Neural progenitor cell (in vitro differentiated cells): ENCODE results near the gene PAQR3. TPM values are rescaled to one million over a fixed set of nuclear protein-coding genes. Genes with fewer than 3 reads are reported as not detected.

Experiments
- DNase-seq: peaks from one replicate; pipeline ENCODE4 v3.0.0-alpha.2; 2016; ENCODE audit warnings: low spot score
- H2AFZ ChIP-seq: fragments of 200-600 bp; sonication (generic); replicated peaks from 2 replicates; pipeline ENCODE4 v1.6.1; 2016; ENCODE audit warnings: antibody characterized with exemption
- H3F3A ChIP-seq: fragments of 200-600 bp; sonication (generic); 2 replicates; pipeline ENCODE4 v1.6.1; 2016; ENCODE audit warnings: antibody characterized with exemption, low read depth
- H3K27ac ChIP-seq: fragments of 200-600 bp; sonication (generic); 2 replicates; pipeline ENCODE4 v1.5.1; 2016; ENCODE audit warnings: mild to moderate bottlenecking
- H3K27me3 ChIP-seq: fragments of 200-600 bp; sonication (generic); 2 replicates; pipeline ENCODE4 v1.6.1; 2016; ENCODE audit warnings: mild to moderate bottlenecking, moderate library complexity
- H3K36me3 ChIP-seq: fragments of 200-600 bp; sonication (generic); 2 replicates; pipeline ENCODE4 v1.5.1; 2016
- H3K4me1 ChIP-seq: fragments of 200-600 bp; sonication (generic); 2 replicates; pipeline ENCODE4 v1.6.1; 2016; ENCODE audit warnings: mixed run types
- H3K4me2 ChIP-seq: fragments of 200-600 bp; sonication (generic); 2 replicates; pipeline ENCODE4 v1.6.1; 2016
- H3K4me3 ChIP-seq: fragments of 200-600 bp; sonication (generic); 2 replicates; pipeline ENCODE4 v1.5.1; 2016
- H3K79me2 ChIP-seq: fragments of 200-600 bp; sonication (generic); 2 replicates; pipeline ENCODE4 v1.6.1; 2016; ENCODE audit warnings: low read depth
- H3K9ac ChIP-seq: fragments of 200-600 bp; sonication (generic); 2 replicates; pipeline ENCODE4 v1.6.1; 2016
- H3K9me3 ChIP-seq: fragments of 200-600 bp; sonication (generic); 2 replicates; pipeline ENCODE4 v1.5.1; 2016; ENCODE audit warnings: low read depth
- H4K20me1 ChIP-seq: fragments of 200-600 bp; sonication (generic); 2 replicates; pipeline ENCODE4 v1.6.1; 2016; ENCODE audit warnings: low read depth
- H3K27ac Mint-ChIP-seq: 3 replicates; pipeline ENCODE4 v1.8.0; 2021; ENCODE audit warnings: mixed read lengths
- H3K27me3 Mint-ChIP-seq: 2 replicates; pipeline ENCODE4 v1.8.0; 2022; ENCODE audit warnings: low read depth, mild to moderate bottlenecking, inconsistent platforms, moderate library complexity, mixed read lengths; ENCODE audit not compliant: insufficient read depth
- H3K36me3 Mint-ChIP-seq: 3 replicates; pipeline ENCODE4 v1.8.0; 2021; ENCODE audit warnings: mixed read lengths
- H3K4me1 Mint-ChIP-seq: 3 replicates; pipeline ENCODE4 v1.8.0; 2021; ENCODE audit warnings: mixed read lengths
- H3K4me3 Mint-ChIP-seq: 3 replicates; pipeline ENCODE4 v1.8.0; 2021; ENCODE audit warnings: mild to moderate bottlenecking, moderate library complexity, mixed read lengths
- H3K9me3 Mint-ChIP-seq: 3 replicates; pipeline ENCODE4 v1.8.0; 2020; ENCODE audit warnings: mixed read lengths
- EZH2 ChIP-seq: fragments of 200-600 bp; sonication (generic); IDR thresholded peaks from 2 replicates; pipeline ENCODE4 v1.6.1; 2017; ENCODE audit warnings: antibody characterized with exemption, mild to moderate bottlenecking, moderate library complexity
- EZH2phosphoT487 ChIP-seq: fragments of 200-600 bp; sonication (generic); IDR thresholded peaks from 2 replicates; pipeline ENCODE4 v1.6.1; 2017; ENCODE audit warnings: antibody characterized with exemption
- total RNA-seq: library from RNA; depleted of rRNA; stranded (reverse); fragments of >200 nt; gene quantifications from 2 replicates; pipeline ENCODE4 v1.2.3, GENCODE V29; 2015; ENCODE audit warnings: low replicate concordance
- TF ChIP-seq, protein P1 (sequence below): fragments of 200-600 bp; sonication (generic); IDR thresholded peaks from 2 replicates; pipeline ENCODE4 v1.5.1; 2017; ENCODE audit warnings: antibody characterized with exemption, mild to moderate bottlenecking

The PAQR3 gene
- total RNA-seq, 1 donor from 2014 or later = 80.8 TPM

DNA sequence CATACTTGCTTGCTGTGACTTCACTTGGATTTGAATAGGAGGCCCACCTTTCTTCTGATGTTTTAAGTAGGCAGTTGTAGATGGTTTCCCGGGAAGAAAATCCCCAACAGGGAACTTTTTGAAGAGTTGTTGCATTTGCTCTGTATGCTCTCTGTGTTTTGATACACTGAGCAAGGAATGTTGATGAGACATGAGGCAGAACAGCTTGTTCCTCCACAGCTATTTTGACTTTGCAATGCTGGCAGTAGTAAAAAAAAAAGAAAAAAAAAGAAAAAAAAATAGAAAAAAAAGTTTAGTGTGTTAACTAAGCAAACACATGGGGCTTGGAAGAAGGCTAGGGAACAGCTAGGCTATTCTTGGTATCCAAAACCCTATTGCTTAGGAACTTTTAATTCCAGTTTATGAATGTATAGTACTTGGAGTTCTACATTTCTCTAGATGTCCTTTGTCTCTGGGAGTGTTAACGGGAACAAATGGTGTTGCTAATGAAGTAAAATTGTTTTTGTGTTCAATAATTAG is 23.4 kb upstream of the PAQR3 start:
- Mint-ChIP-seq H3K4me1 (peaks cover 10% of the 10 kb centered on the region), H3K4me3 (no peak overlapping the region), H3K27me3 (no peaks in the 10 kb centered on the region), H3K27ac (peak overlapping the region; percentile 18), H3K36me3 (no peaks in the 10 kb centered on the region), H3K9me3 (peaks cover 7% of the 10 kb centered on the region)
- no peaks in the 10 kb centered on the region for H3K4me1 ChIP-seq
- H3K27me3 ChIP-seq = no peaks in the 10 kb centered on the region
- H3K4me2 ChIP-seq = no peak overlapping the region
- H3K27ac ChIP-seq = no peak overlapping the region
- no peak for DNase-seq
- H3K36me3 ChIP-seq = no peaks in the 10 kb centered on the region
- H3K79me2 ChIP-seq = no peaks in the 10 kb centered on the region
- H4K20me1 ChIP-seq = no peaks in the 10 kb centered on the region
- H3K9me3 ChIP-seq = no peaks in the 10 kb centered on the region
- no peak overlapping the region for H3K4me3 ChIP-seq
- no peaks in the 10 kb centered on the region for H3F3A ChIP-seq
- H3K9ac ChIP-seq = no peak overlapping the region
- no peak overlapping the region for H2AFZ ChIP-seq
- no peak for TF ChIP-seq EZH2phosphoT487
- TF ChIP-seq EZH2 = no peak
- TF ChIP-seq, protein P1, sequence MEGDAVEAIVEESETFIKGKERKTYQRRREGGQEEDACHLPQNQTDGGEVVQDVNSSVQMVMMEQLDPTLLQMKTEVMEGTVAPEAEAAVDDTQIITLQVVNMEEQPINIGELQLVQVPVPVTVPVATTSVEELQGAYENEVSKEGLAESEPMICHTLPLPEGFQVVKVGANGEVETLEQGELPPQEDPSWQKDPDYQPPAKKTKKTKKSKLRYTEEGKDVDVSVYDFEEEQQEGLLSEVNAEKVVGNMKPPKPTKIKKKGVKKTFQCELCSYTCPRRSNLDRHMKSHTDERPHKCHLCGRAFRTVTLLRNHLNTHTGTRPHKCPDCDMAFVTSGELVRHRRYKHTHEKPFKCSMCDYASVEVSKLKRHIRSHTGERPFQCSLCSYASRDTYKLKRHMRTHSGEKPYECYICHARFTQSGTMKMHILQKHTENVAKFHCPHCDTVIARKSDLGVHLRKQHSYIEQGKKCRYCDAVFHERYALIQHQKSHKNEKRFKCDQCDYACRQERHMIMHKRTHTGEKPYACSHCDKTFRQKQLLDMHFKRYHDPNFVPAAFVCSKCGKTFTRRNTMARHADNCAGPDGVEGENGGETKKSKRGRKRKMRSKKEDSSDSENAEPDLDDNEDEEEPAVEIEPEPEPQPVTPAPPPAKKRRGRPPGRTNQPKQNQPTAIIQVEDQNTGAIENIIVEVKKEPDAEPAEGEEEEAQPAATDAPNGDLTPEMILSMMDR = no peak

DNA sequence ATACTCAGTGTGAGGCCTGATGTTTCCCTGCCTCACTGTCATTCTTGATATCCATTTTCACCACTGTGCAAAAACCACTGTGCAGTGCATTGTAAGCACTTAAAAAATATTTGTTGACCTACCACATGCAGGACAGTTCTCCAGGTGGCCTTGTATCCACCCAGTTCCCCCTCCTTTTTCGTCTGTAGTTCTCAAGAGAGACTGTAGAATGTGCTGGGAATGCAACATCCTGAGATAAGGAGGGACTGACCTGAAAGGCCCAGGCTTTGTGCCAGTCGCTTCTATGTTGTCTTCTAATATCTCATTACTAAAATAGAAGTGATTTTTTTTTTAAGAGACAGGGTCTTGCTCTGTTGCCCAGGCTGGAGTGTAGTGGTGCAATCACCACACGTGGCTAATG is 21.7 kb upstream of the PAQR3 start:
- Histone ChIP-seq H3K4me2 (no peak overlapping the region), H2AFZ (no peak overlapping the region), H3K4me1 (no peaks in the 10 kb centered on the region), H3F3A (no peaks in the 10 kb centered on the region), H3K27me3 (no peaks in the 10 kb centered on the region), H3K9me3 (no peaks in the 10 kb centered on the region), H4K20me1 (no peaks in the 10 kb centered on the region), H3K79me2 (no peaks in the 10 kb centered on the region), H3K27ac (no peak overlapping the region), H3K4me3 (no peak overlapping the region), H3K36me3 (no peaks in the 10 kb centered on the region), H3K9ac (no peak overlapping the region)
- Mint-ChIP-seq H3K9me3 (peaks cover 5% of the 10 kb centered on the region), H3K27me3 (peaks cover 2% of the 10 kb centered on the region), H3K36me3 (no peaks in the 10 kb centered on the region), H3K4me3 (no peak overlapping the region), H3K27ac (no peak overlapping the region), H3K4me1 (peaks cover 13% of the 10 kb centered on the region)
- TF ChIP-seq EZH2 (no peak), EZH2phosphoT487 (no peak)
- TF ChIP-seq, protein P1 = no peak
- no peak for DNase-seq

DNA sequence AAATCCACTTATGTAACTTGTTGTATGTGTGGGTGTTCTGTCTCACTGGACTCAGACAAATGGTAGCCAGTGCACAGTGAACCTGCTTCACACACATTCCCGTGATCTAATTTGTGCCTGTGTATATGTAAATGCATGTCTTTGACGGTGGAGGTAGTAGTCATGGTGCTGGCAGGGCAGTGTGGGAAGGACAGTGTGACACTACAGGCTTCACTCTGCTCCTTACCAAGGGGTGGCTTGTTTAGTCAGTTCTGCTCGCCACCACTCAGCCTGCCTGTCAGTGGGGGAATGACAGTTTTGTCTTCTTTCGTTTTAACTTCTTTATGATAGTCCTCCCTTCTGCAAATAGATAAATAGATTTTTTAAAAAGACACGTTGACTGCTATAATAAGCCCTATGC is 17.7 kb upstream of the PAQR3 start:
- H3K4me3 Mint-ChIP-seq = no peak overlapping the region
- peaks cover 3% of the 10 kb centered on the region for H3K4me1 Mint-ChIP-seq
- Histone ChIP-seq H3K27me3 (no peaks in the 10 kb centered on the region), H3K79me2 (no peaks in the 10 kb centered on the region), H3F3A (no peaks in the 10 kb centered on the region), H2AFZ (no peak overlapping the region), H3K27ac (no peak overlapping the region), H3K4me2 (no peak overlapping the region), H3K9ac (no peak overlapping the region), H3K9me3 (no peaks in the 10 kb centered on the region), H3K4me1 (no peaks in the 10 kb centered on the region), H3K36me3 (no peaks in the 10 kb centered on the region), H3K4me3 (no peak overlapping the region), H4K20me1 (no peaks in the 10 kb centered on the region)
- TF ChIP-seq EZH2 = no peak
- TF ChIP-seq, protein P1 = no peak
- no peak for TF ChIP-seq EZH2phosphoT487
- H3K27me3 Mint-ChIP-seq = peaks cover 2% of the 10 kb centered on the region
- H3K9me3 Mint-ChIP-seq = no peaks in the 10 kb centered on the region
- no peaks in the 10 kb centered on the region for H3K36me3 Mint-ChIP-seq
- no peak overlapping the region for H3K27ac Mint-ChIP-seq
- no peak for DNase-seq
